K562 (cell line): ENCODE data around the gene APLF. TPM values are rescaled to one million over a fixed set of nuclear protein-coding genes. Genes with fewer than 3 reads are reported as not detected.

ENCODE experiments used
- ATAC-seq: fragments of 200-7000 bp; cut with Tn5 transposase; 3 replicates; pipeline ENCODE4 v1.9.1; 2020; ENCODE audit warnings: moderate library complexity
- BruUV-seq: library from RNA; stranded (reverse); fragments of 400-500 nt; replicated peaks from 2 replicates; lab custom pipeline; 2021; lab: Mats Ljungman, UMichigan
- CTCF ChIA-PET: fragments of 300-600 bp; formaldehyde crosslinking; extraction: SDS; loops from one replicate; lab custom pipeline; 2021; ENCODE audit warnings: low intra/inter-chr PET ratio; lab: Yijun Ruan, JAX
- POLR2A ChIA-PET: fragments of 300-600, 350-650 bp; sonication (Branson Sonifier 250); formaldehyde crosslinking; extraction: SDS; loops from one replicate; lab custom pipeline; 2021; ENCODE audit warnings: antibody characterized with exemption, inconsistent platforms; lab: Yijun Ruan, JAX
- DNase-seq, 4 experiments: peaks; one replicate each; pipeline versions ENCODE4 v3.0.0 to v3.0.0-alpha.2; 2011 to 2018; ENCODE audit warnings: low spot score in 3 of 4, mixed read lengths in 3 of 4; ENCODE audit errors: extremely low read depth in 1 of 4
- FAIRE-seq: peaks from 2 replicates; lab custom pipeline; 2011; peaks lifted over from hg19 to GRCh38; lab: Jason Lieb, UNC
- H2AFZ ChIP-seq: 2 replicates; pipeline ENCODE4 v1.6.0; 2011; ENCODE audit warnings: low read depth, low read length, control low read depth, inconsistent platforms
- H3K27ac ChIP-seq: fragments of 200-600 bp; 3 replicates; pipeline ENCODE4 v1.8.0; 2011; ENCODE audit warnings: low read depth, mild to moderate bottlenecking, control low read depth, inconsistent platforms, low read length, moderate library complexity, mixed read lengths; ENCODE audit errors: extremely low read depth
- H3K27me3 ChIP-seq, 2 experiments: fragments of 300-600 bp in 1 of 2; 2 replicates in 1 of 2; 3 replicates in 1 of 2; pipeline versions ENCODE4 v1.6.0 to v1.8.0; 2011; ENCODE audit warnings: inconsistent platforms in 2 of 2, low read length in 2 of 2, mild to moderate bottlenecking in 1 of 2, mixed read lengths in 1 of 2, moderate library complexity in 1 of 2; ENCODE audit not compliant: control insufficient read depth in 2 of 2, insufficient read depth in 2 of 2
- H3K36me3 ChIP-seq: fragments of 300-600 bp; 3 replicates; pipeline ENCODE4 v1.8.0; 2011; ENCODE audit warnings: mild to moderate bottlenecking, low read length, inconsistent platforms; ENCODE audit not compliant: control insufficient read depth, insufficient read depth
- H3K4me1 ChIP-seq, 2 experiments: fragments of 200-600 bp in 1 of 2; replicated peaks in 1 of 2; 2 replicates in 1 of 2; 3 replicates in 1 of 2; pipeline versions ENCODE4 v1.5.1 to v1.8.0; 2011; ENCODE audit warnings: inconsistent platforms in 2 of 2, low read length in 2 of 2, mild to moderate bottlenecking in 1 of 2, mixed read lengths in 1 of 2, moderate library complexity in 1 of 2; ENCODE audit not compliant: control insufficient read depth in 2 of 2, insufficient read depth in 2 of 2
- H3K4me2 ChIP-seq: 2 replicates; pipeline ENCODE4 v1.6.1; 2011; ENCODE audit warnings: low read length, control low read depth, inconsistent platforms, mixed read lengths; ENCODE audit not compliant: insufficient read depth
- H3K4me3 ChIP-seq: fragments of 200-600 bp; sonication (generic), shearing (Covaris generic); 2 replicates; pipeline ENCODE4 v1.5.1; 2016; ENCODE audit warnings: control low read depth, inconsistent platforms
- H3K79me2 ChIP-seq: fragments of 200-600 bp; 3 replicates; pipeline ENCODE4 v1.8.0; 2011; ENCODE audit warnings: low read length, inconsistent platforms; ENCODE audit not compliant: control insufficient read depth, insufficient read depth
- H3K9ac ChIP-seq, 2 experiments: 2 replicates each; pipeline versions ENCODE4 v1.6.0 to v1.6.1; 2011; ENCODE audit warnings: low read depth in 2 of 2, low read length in 2 of 2, control low read depth in 1 of 2, inconsistent platforms in 1 of 2, mild to moderate bottlenecking in 1 of 2, mixed read lengths in 1 of 2; ENCODE audit not compliant: insufficient read depth in 1 of 2
- H3K9me1 ChIP-seq: one replicate; pipeline ENCODE4 v1.6.0; 2011; ENCODE audit warnings: inconsistent platforms, mild to moderate bottlenecking, low read length, moderate library complexity; ENCODE audit not compliant: control insufficient read depth, insufficient read depth
- H3K9me3 ChIP-seq: replicated peaks from 2 replicates; pipeline ENCODE4 v1.5.1; 2011; ENCODE audit warnings: low read depth, low read length, inconsistent platforms; ENCODE audit not compliant: control insufficient read depth, insufficient read depth
- H4K20me1 ChIP-seq: replicated peaks from 2 replicates; pipeline ENCODE4 v1.6.1; 2011; ENCODE audit warnings: low read length, inconsistent platforms, mixed read lengths; ENCODE audit not compliant: control insufficient read depth, insufficient read depth
- MYNN ChIP-seq, 2 experiments: sonication (generic); formaldehyde crosslinking in 1 of 2; IDR thresholded peaks; 2 replicates each; pipeline versions ENCODE4 v1.5.0 to v1.6.1; 2016 to 2020; ENCODE audit warnings: antibody characterized with exemption in 1 of 2, missing genetic modification reagents in 1 of 2
- NEUROD1 ChIP-seq: fragments of 150-350 bp; IDR thresholded peaks from 2 replicates; pipeline ENCODE4 v1.6.1; 2014; ENCODE audit warnings: borderline replicate concordance, low read length, low read depth; ENCODE audit not compliant: partially characterized antibody
- STAT5B ChIP-seq: fragments of 250-450 bp; sonication (Bioruptor Pico); IDR thresholded peaks from 2 replicates; pipeline ENCODE4 v1.8.0; 2021; ENCODE audit warnings: mild to moderate bottlenecking, inconsistent platforms
- ZBTB40 ChIP-seq, 2 experiments: fragments of 450-650 bp in 1 of 2; sonication (generic) in 1 of 2; formaldehyde crosslinking in 1 of 2; IDR thresholded peaks; 2 replicates each; pipeline versions ENCODE4 v1.7.1 to v1.9.0; 2016 to 2022; ENCODE audit warnings: inconsistent platforms in 1 of 2, mild to moderate bottlenecking in 1 of 2, missing genetic modification reagents in 1 of 2
- WGBS: fragments of 100-300 bp; shearing (Covaris generic); methylation state at CpG from one replicate; pipeline ENCODE4 v1.1.6; 2016; ENCODE audit warnings: low coverage, mixed read lengths; ENCODE audit not compliant: insufficient coverage; ENCODE audit errors: missing lambda C conversion rate; 5-methylcytosine and 5-hydroxymethylcytosine counted together
- in situ Hi-C: fragments of 300-500 bp; cut with MboI; formaldehyde crosslinking; loops from 4 replicates; pipeline ENCODE4 v1.15.0; 2018; ENCODE audit warnings: inconsistent platforms, mixed read lengths
- intact Hi-C: fragments of 100-400 bp; cut with micrococcal nuclease; formaldehyde crosslinking; loops from 2 replicates; pipeline ENCODE4 v1.14.2; 2022
- polyA plus RNA-seq, 8 experiments: library from polyadenylated mRNA; depleted of rRNA in 4 of 8; stranded (reverse) in 5 of 8; unstranded in 3 of 8; fragments of >200 nt; fragmentation: Nextera tagmentation in 2 of 8; fragmentation: Illumina TruSeq in 1 of 8; extraction: Ambion mirVana in 2 of 8; extraction: Trizol in 1 of 8; gene quantifications; 2 replicates each; pipeline versions ENCODE4 v1.2.1 to v1.2.3, GENCODE V29; 2011 to 2014; ENCODE audit warnings: inconsistent platforms in 1 of 8, missing spikeins in 1 of 8
- total RNA-seq, 7 experiments: library from RNA; depleted of rRNA in 6 of 7; stranded (reverse); fragments of >200 nt in 6 of 7; fragmentation: Illumina TruSeq in 2 of 7; extraction: Trizol in 2 of 7; gene quantifications; 2 replicates each; pipeline versions ENCODE4 v1.2.1 to v1.2.3, GENCODE V29; 2011 to 2021; ENCODE audit warnings: low replicate concordance in 1 of 7

Gene APLF
- total and polyA plus RNA-seq, 9 of the 15 experiments (the other 6 are each of a cell fraction or from before 2014, with no cell fraction given), result 0.07 to 1.1 (median 0.71) TPM

DNA sequence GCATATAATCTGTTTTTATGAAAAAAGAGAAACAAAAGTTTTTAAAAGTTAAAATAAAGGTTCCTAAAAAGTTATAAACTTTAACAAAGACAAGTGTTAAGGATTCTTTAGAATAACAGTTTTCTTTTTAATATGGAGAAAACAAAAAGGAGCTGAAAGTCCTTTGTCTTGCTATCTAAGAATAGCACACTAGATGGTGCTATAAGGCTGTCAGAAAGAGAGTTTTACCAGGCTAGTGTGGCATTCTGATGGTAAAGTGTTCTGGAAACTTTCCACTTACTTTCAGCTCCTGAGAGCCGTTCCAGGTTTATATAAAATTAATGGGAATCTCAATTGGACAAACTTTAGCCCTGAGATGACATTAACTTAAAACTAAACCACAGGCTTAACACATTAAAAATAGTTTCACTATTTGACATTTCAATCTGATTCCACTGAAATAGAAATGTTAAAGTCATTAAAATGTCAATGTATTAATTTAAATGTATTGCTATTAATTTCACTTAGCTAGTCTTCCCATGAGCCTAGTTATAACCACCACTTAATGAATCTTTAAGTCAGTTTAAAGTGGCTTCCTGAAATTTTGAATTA is 4.0 kb upstream of the APLF start:
- Histone ChIP-seq H3K27me3 (no peaks in the 10 kb centered on the region; a peak in 1 of 5 replicates), H3K27ac (no peak overlapping the region), H3K4me3 (no peak overlapping the region), H3K9ac (no peak overlapping the region), H3K4me1 (peaks cover 8 to 18% of the 10 kb centered on the region in 2 experiments; a peak in 4 of 5 replicates), H2AFZ (no peak overlapping the region), H3K9me1 (no peaks in the 10 kb centered on the region), H3K4me2 (no peak overlapping the region), H3K36me3 (no peaks in the 10 kb centered on the region; the same call in 2 of the 3 replicates), H4K20me1 (no peaks in the 10 kb centered on the region), H3K79me2 (no peaks in the 10 kb centered on the region), H3K9me3 (no peaks in the 10 kb centered on the region)
- POLR2A ChIA-PET, result interaction anchor here (0.6 to 1.0 kb wide), 5 partner anchors 10 to 533 kb away, joined by 3 to 6 read pairs (median 3); no protein-coding TSS in a partner anchor
- BruUV-seq, result no TSS peak
- CTCF ChIA-PET, result interaction anchor here (0.6 to 1.9 kb wide), 6 partner anchors 102 to 844 kb away, joined by 3 to 9 read pairs (median 5); no protein-coding TSS in a partner anchor
- intact Hi-C loops, result loop anchor here (1.0 to 2.0 kb wide), 3 partner anchors 252 to 461 kb away; no protein-coding TSS in a partner anchor
- in situ Hi-C loops, result loop anchor here (10.0 kb wide), 1 partner anchor 371 kb away; no protein-coding TSS in a partner anchor
- DNase-seq (peak; percentile 29 to 72 (median 40)), ATAC-seq (no peak), FAIRE-seq (peak; percentile 74)
- WGBS, result 7% methylated on average over 1 of the region's 1 CpG
- TF ChIP-seq ZBTB40 (IDR thresholded peaks at IDR 0.05) (no peak), ZBTB40 (CRISPR knock-in tag; IDR thresholded peaks at IDR 0.05) (no peak), STAT5B (no peak), NEUROD1 (no peak), MYNN (IDR thresholded peaks at IDR 0.05) (no peak), MYNN (CRISPR knock-in tag; IDR thresholded peaks at IDR 0.05) (no peak)
